Cortex of kidney (tissue), 1 donor: ENCODE measurements around the gene PPP4R1.
"Not testable (repeated sequence)": the region's sequence is repeated elsewhere in the genome, so short reads cannot be mapped to it uniquely, and the experiment has no call there.

Experiments
- DNase-seq: peaks from one replicate; lab custom pipeline; 2025; lab: John Stamatoyannopoulos, UW

Gene PPP4R1

DNA sequence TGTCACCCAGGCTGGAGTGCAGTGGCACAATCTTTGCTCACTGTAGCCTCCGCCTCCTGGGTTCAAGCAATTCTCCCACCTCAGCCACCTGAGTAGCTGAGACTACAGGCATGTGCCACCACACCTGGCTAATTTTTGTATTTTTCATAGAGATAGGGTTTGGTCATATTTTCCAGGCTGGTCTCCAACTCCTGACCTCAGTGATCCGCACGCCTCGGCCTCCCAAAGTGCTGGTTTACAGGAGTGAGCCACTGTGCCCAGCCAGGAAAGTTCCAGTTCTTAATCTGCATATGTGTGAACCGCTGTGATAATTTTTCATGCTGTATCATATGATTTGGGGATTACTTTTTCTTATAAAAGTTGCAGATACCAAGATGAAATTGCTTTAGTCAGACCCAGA is 14.6 kb upstream of the PPP4R1 start:
- DNase-seq, result no peak

DNA sequence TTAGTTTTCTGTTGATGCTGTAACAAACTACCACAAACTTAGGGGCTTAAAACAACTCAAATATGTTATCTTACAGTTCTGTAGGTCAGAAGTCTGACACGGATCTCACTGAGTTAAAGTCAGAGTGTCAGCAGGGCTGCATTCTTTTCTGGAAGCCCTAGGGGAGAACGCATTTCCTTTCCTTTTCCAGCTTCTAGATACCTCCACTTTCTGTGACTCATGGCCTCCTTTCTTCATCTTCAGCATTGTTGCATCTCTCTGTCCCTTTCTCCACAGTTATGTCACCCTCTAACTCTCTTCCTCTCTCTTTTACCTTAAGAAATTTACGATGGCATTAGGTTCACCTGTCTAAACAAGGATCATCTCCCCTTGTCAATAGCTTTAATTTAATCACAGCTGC is 13.3 kb upstream of the PPP4R1 start:
- DNase-seq, result no peak

DNA sequence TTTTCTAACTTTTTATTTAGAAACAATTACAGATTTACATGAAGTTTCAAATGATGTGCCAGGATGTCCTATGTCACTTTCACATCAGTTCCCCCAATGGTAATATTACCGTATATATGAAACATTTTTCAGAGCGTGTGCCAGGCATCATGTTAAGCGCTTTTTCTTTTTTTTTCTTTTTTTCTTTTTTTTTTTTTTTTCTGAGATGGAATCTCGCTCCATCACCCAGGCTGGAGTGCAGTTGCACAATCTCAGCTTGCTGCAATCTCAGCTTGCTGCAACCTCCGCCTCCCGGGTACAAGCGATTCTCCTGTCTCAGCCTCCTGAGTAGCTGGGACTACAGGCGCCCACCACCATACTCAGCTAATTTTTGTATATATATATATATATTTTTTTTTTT is 5.6 kb upstream of the PPP4R1 start:
- DNase-seq, result no peak

DNA sequence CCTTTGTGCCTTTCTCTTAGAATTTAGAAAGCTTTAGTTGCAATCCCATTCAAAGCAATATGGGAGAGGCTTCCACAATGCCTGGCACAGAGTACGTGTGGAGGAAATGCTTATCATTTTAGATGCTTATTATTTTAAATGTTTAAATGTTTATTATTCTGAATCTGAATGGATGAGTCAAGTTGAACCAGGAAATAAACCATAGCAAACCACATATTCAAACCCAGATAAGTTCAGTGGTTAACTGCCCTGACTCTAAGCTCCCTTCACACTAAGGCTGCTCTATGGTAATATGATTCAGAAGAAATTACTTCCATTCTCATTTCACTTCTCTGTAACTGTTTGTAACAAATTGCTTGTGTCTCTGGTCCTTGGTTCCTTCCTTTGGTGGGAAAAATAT is 5.2 kb upstream of the PPP4R1 start:
- DNase-seq, result no peak

DNA sequence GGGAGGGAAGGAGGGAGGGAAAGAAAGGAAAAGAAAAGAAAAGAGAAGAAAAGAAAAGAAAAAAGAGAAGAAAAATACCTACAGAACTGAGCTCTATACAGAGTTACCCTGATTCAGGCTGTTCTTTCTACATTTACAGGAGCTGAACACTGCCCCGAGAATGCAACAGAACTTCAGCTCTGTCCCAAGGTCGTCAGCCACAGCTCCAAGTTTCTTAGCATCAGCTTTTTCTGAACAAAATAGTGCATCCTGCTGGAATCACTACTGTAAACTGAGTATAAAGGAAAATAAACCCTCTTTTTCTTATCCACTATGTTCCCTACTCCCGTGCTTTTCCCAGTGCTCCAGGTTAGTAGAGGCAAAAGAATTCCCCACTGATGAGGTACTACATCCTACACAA is 4.7 kb upstream of the PPP4R1 start:
- DNase-seq, result no peak

DNA sequence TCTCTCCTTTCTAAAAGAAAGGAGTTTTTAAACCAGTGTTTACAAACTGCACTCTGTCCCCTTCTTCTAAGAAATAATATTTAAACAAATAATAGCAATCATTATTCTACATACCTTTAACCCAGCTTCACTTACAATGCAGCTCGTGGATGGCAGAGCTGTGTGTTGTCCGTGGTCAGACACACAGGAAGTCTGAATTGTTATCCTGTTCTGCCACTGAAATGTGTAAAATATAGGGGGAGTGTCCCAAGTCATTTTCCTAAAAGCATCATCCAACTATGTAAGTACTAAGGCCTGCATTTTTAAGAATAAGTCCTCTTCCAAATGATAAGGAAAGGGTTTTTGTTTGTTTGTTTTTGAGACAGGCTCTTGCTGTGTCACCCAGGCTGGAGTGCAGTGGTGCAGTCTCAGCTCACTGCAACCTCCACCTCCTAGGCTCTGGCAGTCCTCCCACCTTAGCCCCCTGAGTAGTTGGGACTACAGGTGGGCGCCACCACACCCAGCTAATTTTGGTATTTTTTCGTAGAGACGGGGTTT is 2.7 kb upstream of the PPP4R1 start:
- no peak for DNase-seq

DNA sequence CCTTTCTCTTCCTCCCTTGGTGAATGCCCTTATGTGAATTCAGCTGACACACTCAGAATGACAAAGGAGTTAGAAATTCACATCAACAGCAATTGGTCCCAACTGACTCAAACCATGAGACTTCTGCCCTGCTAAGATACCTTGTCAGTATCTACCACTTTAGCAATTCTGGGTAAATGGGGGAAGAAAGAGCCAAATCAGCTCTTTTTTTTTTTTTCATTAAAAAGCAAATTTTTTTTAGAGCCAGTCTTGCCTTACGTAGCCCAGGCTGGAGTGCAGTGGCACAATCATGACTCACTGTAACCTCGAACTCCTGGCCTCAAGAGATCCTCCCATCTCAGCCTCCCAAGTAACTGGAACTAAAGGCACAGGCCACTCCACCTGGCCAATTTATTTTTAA is 1.7 kb upstream of the PPP4R1 start:
- no peak for DNase-seq

DNA sequence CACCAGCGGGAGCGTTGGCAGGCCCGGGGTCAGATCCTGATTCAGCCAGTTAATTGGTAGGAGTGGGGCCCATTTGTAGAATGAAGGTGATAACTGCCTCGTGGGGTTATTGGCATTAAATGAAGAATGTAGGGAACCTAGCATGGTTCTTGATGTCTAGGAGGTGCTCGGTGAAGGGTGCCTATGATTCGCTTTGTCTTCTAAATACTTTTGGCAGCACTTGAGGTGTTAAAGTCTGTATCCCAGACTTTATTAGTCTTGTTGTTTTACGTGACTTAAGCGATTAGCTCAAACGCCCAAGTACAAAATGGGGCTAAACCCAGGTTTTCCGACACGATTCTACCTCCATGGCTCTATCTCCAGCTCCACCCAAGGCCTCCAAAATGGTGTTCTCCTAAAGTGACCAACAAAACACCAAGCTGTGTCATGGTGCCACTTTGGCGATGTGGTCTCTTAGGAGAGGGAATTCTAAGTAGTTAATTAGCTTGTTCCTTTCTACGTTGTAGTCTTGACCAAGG is 980 bp upstream of the PPP4R1 start:
- no peak for DNase-seq

DNA sequence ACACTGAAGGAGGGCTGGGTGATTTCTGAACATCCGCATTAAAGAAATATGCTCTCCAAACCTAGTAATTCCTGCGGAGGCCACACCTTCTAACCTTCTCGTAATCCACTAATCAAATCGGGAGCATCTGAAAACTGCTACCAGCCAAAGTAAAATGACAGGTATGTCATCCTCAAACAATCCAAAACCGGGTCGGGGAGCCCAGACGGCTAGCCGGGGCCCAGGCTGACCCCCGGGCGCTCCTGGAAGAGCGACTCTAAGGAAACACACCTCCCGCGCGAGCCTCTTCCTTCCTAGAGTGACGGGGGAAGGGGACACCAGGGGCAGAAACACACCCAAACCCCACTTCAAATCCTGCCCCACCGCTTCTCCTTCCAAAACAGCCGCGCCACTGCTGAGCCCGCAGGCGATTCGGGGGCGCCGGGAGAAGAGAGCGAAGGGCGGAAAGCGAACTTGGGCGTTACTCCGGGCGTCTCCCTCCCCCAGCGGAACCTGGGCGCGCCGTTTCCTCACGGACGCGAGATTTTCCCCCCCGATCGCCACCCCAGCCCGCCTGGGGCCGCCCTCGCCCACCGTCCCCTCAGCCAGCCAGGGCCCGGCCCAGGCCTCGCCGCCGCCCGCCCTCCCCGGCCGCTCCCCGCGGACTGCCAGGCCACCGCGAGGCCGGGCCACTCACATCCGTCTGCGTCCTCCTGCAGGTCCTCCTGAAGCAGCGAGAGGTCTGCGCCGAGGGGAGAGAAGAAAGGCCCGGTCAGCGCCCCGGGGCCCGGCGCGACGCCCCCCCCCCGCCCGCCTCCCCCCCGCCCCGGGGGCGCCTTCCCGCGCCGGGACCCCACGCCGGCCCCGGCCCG is 584 bp downstream of the PPP4R1 start:
- no peak for DNase-seq

DNA sequence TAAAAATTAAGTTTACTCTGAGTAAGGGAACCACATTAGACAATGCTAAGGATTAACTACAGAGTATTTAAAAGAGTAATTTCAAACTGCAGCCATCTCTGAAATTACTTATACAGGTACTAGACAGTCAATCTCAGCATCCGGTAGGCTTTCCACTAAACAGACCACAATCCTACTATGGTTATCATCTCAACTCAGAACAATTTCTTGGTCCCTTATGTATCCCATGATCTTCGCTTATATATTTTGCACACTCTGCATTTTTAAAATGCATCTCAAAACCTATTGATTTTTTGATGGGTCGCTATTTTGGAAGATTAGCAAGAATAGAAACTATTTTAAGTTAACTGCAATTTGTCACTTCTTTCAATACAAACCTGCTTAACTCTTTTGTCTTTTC is 1.4 kb downstream of the PPP4R1 start:
- DNase-seq, result no peak

DNA sequence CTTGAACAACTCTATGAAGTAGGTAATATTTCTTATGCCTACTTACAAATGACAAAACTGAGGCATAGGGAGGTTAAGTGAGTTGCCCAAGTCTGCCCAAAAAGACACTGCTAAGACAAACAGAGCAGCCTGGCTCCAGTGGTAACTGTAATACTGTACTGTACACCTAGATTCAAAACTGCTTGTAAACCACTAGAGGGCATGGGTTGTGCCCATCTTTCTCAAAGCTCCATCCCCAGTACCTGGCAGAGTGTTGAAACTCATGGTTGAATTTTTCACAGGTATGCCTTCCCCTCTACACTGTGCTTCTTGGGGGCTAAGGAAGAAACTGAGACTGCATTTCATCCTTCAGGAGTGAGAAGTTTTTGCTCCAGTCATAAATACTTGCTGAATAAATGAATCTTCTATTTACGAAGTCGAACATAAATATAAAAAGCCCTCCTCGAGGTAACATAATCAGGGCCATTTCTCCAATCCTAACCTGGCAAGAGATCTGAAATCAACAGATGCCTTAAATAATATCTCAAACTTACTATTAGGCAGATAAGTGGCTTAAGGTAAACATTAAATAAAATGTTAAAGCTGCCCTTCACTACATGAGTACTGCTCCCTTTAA is 2.0 kb downstream of the PPP4R1 start:
- no peak for DNase-seq

DNA sequence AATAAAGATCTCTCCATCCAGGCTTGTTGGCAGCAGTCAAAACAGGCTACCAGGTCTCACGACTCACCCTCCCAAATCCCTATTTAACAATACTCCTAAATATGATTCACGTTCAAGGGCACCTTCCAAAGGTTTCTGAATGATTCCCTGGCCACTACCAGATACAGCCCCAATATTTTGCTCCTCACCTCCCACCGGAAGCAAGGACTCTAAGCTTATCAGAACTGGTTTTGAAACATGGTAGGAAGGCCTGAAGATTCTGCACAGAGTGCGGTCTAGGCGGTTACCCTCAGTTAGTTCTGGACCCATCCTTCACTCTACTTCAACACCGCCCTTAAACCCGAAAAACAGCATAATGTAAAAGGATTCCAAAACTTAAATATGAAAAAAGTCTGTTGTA is 5.2 kb downstream of the PPP4R1 start:
- DNase-seq, result no peak

DNA sequence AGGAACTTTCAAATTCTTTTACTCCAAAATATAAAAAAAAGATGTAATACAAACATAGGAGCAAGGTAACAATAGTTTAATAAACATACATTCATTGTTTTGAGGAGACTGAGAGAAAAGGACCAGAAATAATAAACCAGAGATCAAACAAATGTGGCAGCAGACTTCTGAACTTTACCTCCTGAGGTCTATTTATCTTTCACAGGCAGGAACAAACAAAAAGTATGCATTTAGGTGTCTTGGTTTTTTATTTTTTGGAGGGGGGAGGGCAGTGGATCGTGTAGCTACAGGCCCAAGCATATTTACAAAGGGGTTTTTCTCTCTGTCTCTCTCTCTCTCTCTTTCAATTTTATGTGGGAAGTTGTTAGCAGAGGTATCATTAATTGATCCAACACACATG is 5.6 kb downstream of the PPP4R1 start:
- no peak for DNase-seq

DNA sequence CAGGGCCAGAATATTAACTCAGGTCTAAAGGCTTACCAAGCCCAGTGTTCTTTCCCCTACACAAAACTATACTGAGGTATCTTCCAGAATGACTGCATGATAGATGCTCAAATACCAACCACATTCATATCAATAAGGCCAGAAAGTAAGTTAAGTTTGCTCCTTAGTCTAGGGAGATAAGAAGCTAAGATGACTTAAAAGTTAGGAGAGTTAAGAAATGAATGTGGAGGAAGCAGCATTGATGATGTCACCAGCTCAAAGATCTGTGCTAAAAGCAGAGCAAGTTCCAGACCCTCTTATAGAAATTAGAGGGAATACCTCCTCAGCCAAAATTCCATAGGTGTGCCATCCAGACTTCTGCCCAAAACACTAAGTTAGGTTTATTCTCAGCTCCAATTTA is 6.1 kb downstream of the PPP4R1 start:
- no peak for DNase-seq

DNA sequence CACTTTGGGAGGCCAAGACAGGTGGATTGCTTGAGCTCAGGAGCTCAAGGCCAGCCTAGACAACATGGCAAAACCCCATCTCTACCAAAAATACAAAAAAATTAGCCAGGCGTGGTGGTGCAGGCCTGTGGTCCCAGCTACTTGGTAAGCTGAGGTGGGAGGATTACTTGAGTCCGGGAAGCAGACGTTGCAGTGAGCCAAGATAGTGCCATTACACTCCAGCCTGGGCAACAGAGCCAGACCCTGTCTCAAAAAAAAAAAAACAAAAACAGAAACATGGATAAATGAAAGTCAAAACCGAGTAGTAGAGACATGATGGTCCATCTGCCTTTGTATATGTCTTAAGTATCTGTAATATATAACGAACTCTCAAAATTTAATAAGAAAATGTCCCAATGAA is 7.2 kb downstream of the PPP4R1 start:
- DNase-seq, result not testable (repeated sequence)

DNA sequence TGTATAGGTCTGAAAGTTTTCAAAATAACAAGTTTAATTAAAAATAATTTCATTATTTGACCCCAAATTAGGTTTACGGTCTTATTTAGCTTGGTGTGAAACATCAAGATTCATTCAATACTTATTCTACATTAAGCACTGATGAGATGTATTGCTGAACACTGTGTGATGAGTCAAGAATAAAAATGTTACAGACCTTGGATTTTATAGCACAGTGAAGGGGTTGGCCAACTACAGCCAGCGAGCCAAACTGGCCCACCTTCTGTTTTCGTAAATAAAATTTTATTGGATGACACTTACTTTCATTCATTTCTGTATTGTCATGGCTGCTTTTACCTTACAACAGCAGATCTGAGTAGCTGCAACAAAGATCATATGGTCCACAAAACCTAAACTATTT is 8.3 kb downstream of the PPP4R1 start:
- DNase-seq, result no peak

DNA sequence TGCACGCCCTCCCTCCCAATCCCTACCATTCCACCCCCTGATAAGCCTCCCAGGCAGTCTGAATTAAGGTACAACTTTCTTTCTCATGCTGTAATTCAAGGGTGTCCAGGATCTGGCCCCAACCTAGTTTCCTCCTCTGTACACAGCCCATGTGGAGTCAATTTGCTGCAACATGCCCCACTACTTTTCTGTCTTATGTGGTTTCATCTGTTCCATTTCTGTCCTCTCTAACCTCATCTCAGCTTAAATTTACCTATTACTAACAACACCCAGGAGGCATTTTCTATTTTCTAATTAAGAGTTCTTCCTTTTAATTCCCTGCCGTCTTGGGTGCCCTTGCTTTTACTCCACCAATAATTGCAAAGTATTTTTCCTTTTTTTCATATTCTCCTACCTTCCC is 10.0 kb downstream of the PPP4R1 start:
- DNase-seq, result no peak

DNA sequence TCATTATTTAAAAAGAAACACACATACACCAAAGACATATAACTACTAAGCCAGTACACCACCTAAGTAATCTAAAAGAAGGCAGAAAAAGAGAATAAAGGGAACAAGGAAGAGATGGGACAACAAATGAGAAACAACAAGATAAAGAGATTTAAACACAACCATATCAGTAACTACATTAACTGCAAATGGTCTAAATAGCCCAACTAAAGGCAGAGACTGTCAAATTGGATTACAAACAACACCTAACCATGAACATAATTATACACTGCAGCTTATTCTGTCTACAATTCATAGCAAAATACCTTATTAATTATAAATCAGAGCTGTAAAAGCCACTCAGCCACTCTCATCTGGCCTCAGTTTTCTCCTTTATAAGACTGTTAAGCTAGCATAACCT is 15.0 kb downstream of the PPP4R1 start:
- DNase-seq, result no peak

DNA sequence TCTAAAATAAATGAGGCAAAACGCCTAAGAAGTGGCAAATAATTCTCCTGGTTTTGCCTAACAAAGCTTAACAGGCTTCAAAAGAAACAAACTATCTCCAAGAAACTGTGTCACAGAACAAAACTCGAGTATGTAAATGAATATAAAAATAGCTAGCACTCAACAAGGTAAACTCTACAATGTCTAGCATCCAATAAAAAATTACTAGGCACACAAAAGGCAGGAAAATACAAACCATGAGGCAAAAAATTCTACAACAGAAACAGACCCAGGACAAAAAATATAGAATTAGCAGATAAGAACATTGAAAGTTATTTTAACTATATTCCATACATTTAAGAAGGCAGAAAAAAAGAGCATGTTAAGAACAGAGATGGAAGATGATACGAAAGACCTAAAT is 16.8 kb downstream of the PPP4R1 start:
- no peak for DNase-seq

DNA sequence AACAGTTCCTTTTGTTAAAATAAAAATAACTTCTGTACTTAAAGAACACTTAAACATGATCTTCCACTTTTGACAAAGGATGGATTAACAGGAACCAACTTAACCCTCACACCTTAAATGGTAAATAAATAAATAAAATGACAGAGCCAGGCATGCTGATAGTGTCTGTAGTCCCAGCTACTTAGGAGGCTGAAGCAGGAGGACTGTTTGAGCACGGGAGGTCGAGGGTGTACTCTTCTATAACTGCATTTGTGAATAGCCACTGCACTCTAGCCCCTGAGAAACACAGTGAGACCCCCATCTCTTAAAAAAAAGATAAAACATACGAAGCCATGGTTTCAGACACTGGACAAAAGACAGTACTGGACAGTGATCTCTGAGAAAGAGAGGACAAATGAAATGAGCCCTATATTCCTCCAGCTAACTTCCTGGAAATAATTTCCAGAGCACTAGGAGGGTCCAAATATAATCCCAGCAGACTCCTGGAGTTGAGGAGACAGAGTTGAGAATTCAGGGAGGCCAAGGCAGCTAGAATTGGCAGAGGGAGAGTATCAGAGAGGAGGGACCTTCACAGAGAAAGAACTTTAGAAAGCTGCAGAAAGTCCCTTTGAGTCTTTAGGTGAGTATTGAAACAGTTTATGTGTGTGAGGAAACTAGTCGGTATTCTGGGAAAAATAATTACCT is 17.4 kb downstream of the PPP4R1 start:
- no peak for DNase-seq

DNA sequence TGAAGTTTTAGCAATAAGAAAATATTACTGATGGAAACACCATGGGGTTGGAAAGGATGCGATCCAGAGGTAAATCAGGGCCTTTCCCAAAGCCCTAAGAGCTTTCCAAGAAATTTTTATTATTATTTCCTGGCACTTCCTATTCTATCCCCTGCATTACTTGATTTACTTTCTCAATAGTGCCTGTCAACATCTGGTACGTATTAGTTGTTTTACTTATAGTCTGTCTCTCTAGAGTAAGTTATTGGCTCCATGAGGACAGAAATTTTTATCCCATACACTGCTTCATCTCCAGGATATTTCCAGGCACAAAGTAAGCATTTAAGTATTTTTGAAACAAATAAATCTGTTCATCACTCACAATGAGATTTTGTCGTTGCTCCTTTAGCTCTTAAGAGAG is 18.1 kb downstream of the PPP4R1 start:
- no peak for DNase-seq

DNA sequence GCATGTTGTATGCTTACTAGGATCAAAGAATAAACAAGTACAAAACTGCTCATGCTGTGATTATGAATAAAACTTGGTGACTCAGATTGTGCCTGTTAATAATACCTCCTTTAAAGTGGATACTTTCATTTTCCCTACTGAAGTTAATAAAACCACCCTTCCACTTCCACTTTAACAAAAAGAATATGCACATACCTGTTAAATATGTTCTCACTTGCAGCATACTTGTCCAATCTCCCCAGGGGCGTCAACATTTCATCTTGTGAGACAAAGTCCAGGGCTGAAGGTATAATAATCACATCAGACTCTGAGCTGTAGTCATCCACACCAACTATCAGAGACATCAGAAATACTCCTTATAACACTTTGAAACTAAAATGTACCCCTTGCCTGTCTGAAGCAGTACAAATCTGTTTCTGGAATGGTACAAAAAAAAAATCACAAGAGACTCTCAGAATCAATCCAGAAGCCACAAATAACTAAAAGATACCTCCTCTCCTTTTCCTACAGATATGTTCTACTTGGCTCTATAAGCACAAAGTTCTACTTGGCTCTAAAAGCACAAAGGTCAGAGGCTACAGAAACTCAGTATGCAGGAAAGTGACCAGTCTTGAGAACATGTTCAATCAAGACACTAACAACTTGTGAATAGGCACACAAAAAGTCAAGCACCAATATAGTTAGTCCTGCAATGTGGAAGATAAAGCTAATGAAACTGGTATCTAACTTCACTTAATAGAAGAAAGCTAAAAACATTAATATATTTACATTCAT is 19.3 kb downstream of the PPP4R1 start:
- no peak for DNase-seq
